HT-29 (cell line): ENCODE measurements around the gene RNF13. TPM values are rescaled to one million over a fixed set of nuclear protein-coding genes. Genes with fewer than 3 reads are reported as not detected.
"Not testable (repeated sequence)": the region's sequence is repeated elsewhere in the genome, so short reads cannot be mapped to it uniquely, and the experiment has no call there.

Experiments used
- DNase-seq: peaks from one replicate; pipeline ENCODE4 v3.0.0-alpha.2; 2015; ENCODE audit warnings: low spot score
- total RNA-seq: library from RNA; depleted of rRNA; stranded (reverse); fragments of >200 nt; shearing (Covaris generic); gene quantifications from 2 replicates; pipeline ENCODE4 v1.2.3, GENCODE V29; 2014

The RNF13 gene
- total RNA-seq, 1 experiment from 2014 or later, result 23.6 TPM

- DNase-seq, result no peak
Measured at GRCh38 chr3:149895769-149896168, 82.8 kb downstream of the RNF13 start.

DNA sequence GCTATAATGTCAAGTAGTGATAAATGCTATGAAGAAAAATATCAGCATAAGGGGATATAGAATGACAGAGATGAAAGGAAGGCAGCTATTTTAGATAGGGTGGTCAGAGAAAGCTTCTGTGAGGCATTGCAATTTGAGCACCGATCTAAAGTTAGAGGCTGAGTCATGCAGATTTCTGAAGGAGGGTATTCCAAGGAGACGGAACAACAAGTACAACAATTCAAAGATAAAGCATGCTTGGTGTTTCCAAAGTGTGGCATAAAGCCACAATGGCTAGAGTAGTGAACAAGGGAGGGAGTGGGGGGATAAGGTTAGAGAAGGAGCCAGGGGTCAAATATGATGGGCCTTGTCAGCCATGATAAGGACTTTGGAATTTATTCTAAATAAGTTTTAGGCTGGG, 85.8 kb downstream of the RNF13 start:
- DNase-seq, result no peak

- DNase-seq, result no peak
Measured at GRCh38 chr3:149900322-149900721, 87.3 kb downstream of the RNF13 start.

- no peak for DNase-seq
Measured at GRCh38 chr3:149901770-149902169, 88.8 kb downstream of the RNF13 start.

DNA sequence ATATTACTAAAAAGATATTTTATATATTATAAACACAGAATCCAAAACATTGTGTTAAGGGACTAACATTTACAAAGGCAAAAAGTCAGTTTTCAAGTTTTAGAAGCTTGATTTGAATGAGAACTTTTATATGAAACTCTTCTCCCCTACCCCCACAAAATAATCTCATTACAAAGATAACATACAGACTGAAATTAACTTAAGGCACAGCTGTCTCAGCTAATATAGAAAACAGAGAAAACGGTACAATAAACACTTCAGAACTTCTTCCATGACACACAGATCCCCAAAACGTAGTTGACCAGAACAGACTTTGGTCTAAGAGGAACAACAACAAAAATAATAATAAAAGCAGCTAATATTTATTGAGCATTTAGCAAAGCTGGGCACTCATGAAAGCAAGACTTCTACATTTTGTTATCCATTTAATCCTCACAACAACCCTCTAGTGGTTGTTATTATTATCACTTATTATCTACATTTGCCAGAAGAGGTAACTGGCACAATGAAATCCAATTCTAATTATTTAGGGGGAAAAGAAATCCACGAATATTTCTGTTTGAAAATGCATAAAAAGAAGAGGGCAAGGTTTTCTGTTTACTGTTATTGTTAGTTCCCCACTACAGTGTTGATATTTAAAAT, 89.6 kb downstream of the RNF13 start:
- no peak for DNase-seq

DNA sequence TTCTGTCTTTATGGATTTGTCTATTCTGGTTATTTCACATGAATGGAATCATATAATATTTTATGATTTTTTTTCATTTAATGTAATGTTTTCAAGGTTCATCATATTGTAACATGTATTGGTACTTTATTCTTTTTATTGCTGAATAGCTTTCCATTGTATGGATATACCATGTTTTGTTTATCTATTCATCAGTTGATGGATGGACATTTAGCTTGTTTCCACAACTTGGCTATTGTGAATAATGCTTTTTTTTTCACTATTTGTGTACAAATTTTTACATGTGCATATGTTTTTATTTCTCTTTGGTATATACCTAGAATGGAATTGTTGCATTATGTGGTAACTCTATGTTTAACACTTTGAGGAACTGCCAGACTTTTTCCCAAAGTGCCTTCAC, 93.0 kb downstream of the RNF13 start:
- DNase-seq, result no peak

- no peak for DNase-seq
Measured at GRCh38 chr3:149908424-149908957, 95.5 kb downstream of the RNF13 start.

- no peak for DNase-seq
Measured at GRCh38 chr3:149909923-149910322, 96.9 kb downstream of the RNF13 start.

DNA sequence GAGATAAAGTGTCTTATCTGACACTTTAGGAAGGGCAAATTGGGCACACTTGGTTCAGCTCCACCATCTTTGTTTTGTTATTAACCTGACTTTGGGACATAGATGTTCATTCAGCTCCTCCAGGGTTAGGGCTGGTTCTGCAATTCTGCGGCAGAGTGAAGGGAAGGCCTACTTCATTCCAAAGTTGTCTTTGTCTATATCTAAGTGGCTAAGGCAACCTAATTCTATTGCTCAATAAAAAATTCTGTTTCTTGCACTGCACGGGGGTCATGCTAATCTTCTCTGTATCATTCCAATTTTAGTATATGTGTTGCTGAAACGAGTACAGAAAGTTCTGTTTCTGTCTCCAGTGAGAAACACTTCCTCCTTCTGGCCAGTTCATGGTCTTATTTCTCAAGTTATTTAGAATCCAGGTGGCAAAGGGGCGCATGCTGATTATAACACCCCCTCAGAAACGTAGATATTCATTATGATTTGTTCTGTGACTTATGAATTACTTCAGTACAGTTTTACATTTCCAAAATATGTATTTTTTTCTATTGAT, 104.2 kb downstream of the RNF13 start:
- no peak for DNase-seq

- no peak for DNase-seq
Measured at GRCh38 chr3:149919509-149919908, 106.5 kb downstream of the RNF13 start.

DNA sequence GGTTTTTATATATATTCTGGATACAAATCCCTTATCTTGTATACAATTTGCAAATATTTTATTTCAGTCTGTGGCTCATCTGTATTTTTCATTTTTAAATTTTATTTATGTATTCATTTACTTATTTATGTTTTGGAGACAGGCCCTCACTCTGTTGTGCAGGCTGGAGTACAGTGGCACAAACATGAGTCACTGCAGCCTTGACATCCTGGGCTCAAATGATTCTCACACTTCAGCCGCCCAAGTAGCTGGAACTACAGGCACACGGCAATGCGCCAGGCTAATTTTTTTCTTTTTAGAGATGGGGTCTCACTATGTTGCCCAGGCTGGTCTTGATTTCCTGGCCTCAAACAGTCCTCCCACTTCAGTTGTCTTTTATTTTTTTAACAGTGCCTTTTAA, 107.1 kb downstream of the RNF13 start:
- no peak for DNase-seq

DNA sequence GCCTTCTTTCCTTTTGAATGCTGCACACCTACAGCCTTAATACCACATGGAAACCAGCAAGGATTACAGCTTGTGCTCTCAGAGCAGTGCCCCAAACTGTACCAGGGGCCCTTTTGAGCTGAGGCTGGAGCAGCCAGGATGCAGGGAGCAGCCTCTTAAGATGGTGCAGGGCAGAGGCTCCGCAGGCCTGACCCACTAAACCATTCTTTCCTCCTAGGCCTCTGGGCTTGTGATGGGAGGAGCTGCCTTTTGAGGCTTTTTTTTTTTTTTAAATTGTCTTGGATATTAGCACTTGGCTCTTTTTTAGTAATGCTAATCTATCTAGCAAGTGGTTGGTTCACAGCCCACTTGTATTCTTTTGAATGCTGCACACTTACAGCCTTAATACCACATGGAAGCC, 120.0 kb downstream of the RNF13 start:
- DNase-seq, result no peak

DNA sequence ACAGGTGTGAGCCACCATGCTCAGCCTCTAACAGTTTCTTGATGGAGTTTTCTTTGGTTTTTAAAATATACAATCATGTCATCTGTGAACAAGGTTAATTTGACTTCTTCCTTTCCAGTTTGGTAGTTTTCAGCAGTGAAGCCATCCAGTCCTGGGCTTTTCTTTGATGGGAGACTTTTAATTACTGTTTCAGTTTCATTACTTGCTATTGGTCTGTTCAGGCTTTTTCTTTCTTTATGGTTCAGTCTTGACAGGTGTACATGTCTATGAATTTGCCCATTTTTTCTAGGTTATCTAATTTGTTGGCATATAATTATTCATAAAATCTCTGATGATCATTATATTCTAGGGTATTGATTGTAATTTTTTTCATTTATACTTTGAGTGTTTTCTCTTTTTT, 120.8 kb downstream of the RNF13 start:
- no peak for DNase-seq

- no peak for DNase-seq
Measured at GRCh38 chr3:149934524-149934923, 121.5 kb downstream of the RNF13 start.

DNA sequence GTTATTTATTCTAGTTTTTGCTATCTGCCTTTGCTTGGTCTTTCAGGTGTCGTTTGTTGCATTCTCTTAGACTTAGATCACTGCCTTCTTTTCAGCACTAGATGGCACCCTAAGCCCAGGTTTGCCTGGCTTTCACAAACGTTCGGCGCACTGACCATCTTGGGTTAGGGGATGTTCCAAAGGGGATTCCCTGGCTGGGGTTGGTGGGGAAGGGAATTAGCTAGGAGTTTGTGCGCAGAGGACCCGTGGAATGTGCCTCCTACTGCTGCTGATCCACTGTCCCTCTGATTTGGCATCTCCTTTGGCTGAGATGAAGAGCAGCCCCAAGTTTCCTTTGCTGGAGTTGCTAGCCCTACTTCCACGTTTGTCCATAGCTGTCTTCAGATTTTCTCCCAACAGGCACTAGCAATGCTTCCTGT, 123.8 kb downstream of the RNF13 start:
- DNase-seq, result peak; percentile 77

DNA sequence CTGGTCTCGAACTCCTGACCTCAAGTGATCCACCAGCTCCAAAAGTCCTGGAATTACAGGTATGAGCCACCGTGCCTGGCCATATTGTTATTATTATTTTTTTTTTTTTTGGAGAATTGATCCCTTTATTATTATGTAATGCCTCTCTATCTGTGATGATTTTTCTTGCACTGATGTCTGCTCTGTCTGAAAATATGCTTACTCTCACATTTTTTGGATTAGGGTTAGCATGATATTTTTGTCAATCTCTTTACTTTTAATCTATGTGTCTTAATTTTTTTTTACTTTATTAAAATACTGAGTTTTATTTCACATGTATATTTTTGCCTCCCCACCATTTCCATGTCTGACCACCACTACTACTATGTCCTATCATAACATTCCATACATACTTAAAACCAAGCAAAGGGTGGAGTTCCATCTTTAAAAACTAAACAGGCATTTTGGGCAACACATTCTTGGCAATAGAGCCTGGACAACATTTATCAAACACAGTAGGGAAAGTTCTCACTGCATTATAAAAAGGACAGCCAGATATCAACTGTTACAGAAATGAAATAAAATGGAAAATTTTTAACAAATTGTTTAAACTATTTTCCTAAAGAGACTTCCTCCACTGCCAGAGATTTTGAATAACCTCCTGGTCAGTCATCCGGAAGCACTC, 125.5 kb downstream of the RNF13 start:
- not testable (repeated sequence) for DNase-seq

GRCh38 chr3:149941186-149941585, 128.2 kb downstream of the RNF13 start:
- no peak for DNase-seq

GRCh38 chr3:149941946-149942345, 128.9 kb downstream of the RNF13 start:
- no peak for DNase-seq

DNA sequence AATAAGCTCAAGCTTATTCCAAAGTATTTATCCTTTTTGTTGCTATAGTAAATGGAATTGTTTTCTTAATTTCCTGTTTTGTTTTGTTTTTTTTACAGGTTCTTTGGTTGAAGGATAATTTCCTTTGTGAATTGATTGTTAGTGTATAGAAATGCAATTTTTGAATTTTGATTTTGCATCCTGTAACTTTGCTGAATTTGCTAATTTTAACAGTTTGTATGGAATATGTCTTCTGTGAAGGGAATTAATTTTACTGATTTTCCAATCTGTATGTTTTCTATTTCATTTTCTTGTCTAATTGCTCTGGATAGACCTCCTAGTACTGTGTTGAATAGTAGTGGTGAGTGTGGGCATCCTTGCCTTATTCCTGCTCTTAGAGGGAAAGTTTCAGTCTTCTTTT, 129.4 kb downstream of the RNF13 start:
- DNase-seq, result no peak

GRCh38 chr3:149943966-149944365, 131.0 kb downstream of the RNF13 start:
- DNase-seq, result not testable (repeated sequence)

DNA sequence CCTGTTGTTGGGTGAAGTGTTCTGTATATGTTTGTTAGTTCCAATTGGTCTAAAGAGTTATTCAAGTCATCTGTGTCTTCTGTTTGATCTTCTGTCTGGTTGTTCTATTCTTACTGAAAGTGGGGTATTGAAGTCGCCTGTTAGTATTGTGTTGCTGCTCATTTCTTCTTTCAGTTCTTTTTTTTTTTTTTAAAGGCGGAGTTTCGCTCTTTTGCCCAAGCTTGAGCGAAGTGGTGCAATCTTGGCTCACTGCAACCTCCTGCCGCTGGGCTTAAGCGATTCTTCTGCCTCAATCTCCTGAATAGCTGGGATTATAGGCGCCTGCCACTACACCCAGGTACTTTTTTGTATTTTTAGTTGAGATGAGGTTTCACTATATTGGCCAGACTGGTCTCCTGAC, 134.2 kb downstream of the RNF13 start:
- no peak for DNase-seq

GRCh38 chr3:149949181-149949580, 136.2 kb downstream of the RNF13 start:
- DNase-seq, result no peak

GRCh38 chr3:149954812-149955211, 141.8 kb downstream of the RNF13 start:
- no peak for DNase-seq
